Measurements from ENCODE around the gene SPSB1. TPM values are rescaled to one million over a fixed set of nuclear protein-coding genes. Genes with fewer than 3 reads are reported as not detected.
A peak's percentile ranks its signal among the peaks of the same experiment; 100 is the strongest.

The SPSB1 gene
- polyA plus RNA-seq, 2 donors = 14.4 to 20.9 TPM

DNA sequence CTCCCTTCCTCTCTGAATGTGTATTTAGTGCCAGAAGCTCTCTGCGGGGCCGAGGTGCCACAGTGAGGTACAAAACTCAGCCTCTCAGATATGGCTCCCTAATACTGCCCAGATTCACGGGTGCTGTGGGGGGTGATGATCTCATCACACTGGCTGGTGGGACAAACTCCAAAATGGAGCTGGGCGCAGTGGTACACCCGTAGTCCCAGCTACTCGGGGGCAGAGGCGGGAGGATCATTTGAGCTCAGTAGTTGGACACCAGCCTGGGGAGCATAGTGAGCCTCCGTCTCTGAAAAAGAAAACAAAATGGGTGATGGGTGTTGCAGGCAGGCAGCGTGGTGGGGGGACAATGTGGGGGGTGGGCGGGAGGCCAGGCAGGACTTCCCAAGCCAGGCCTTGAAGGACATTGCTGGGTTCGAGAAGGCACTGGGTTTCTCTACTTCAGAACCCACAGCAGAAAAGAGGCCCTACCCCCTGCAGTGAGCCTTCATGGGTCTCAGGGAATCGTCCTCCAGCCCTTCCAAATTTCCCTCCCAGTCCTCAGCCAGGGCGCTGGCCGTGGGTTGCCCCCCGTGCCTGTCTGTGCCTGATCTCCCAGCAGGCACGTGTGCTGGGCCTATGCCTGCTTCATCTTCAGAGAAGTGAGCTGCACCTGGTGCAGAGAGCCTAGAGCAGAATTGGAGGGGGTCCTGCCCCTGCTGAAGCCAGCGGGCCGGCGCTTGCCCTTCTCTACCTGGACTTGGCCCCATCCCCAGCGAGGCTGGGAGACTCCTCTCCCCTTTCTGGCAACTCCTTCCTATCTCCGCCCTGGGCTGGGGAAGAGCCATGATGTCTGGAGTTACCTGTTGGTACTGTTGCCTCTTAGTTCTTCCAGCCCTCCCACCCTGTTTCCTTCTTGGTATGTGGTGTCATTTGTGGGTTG lies 44.1 kb upstream of the SPSB1 start:
- no peaks in the 10 kb centered on the region for H3K27me3 ChIP-seq (ENCODE audit: control insufficient read depth in 1 of 2, insufficient read depth in 2 of 2, low read length in 2 of 2)
- no peaks in the 10 kb centered on the region for H3K9me3 ChIP-seq (ENCODE audit: control insufficient read depth in 2 of 2, insufficient read depth in 1 of 2, low read depth in 1 of 2, low read length in 1 of 2)
- peaks cover 33 to 50% of the 10 kb centered on the region in 2 donors for H3K4me1 ChIP-seq (ENCODE audit: control insufficient read depth in 2 of 2, insufficient read depth in 2 of 2, low read length in 1 of 2)
- H3K27ac ChIP-seq (ENCODE audit: low read depth in 2 of 2, low read length in 1 of 2) = peak overlapping the region; percentile 52 to 86
- peaks cover 2 to 18% of the 10 kb centered on the region in 2 donors for H3K36me3 ChIP-seq (ENCODE audit: control insufficient read depth in 2 of 2, insufficient read depth in 2 of 2, low read length in 1 of 2)
- 48 to 67% methylated on average over 21 of the region's 21 CpGs for WGBS, 2 donors
- no peak overlapping the region for H3K4me3 ChIP-seq (ENCODE audit: low read depth in 1 of 2, low read length in 2 of 2)

DNA sequence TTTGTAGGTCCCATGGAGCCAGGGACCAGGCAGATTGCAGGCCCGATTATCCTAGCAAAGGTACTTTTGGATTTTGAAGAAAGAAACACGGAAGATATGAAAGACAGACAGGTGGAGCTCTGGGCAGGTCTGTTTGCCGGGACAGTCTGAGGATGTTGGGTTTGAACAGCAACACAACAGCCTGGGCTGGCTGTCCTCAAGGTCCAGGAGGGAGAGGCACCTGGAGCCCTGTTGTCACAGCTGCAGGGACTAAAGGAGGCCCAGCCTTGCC lies 43.5 kb upstream of the SPSB1 start:
- H3K4me3 ChIP-seq (ENCODE audit: low read depth in 1 of 2, low read length in 2 of 2) = no peak overlapping the region
- no peaks in the 10 kb centered on the region for H3K9me3 ChIP-seq (ENCODE audit: control insufficient read depth in 2 of 2, insufficient read depth in 1 of 2, low read depth in 1 of 2, low read length in 1 of 2)
- WGBS, 2 donors = 49 to 51% methylated on average over 3 of the region's 3 CpGs
- H3K27me3 ChIP-seq (ENCODE audit: control insufficient read depth in 1 of 2, insufficient read depth in 2 of 2, low read length in 2 of 2) = no peaks in the 10 kb centered on the region
- H3K36me3 ChIP-seq (ENCODE audit: control insufficient read depth in 2 of 2, insufficient read depth in 2 of 2, low read length in 1 of 2) = peaks cover 2 to 18% of the 10 kb centered on the region in 2 donors
- peak overlapping the region; percentile 52 to 86 for H3K27ac ChIP-seq (ENCODE audit: low read depth in 2 of 2, low read length in 1 of 2)
- H3K4me1 ChIP-seq (ENCODE audit: control insufficient read depth in 2 of 2, insufficient read depth in 2 of 2, low read length in 1 of 2) = peaks cover 33 to 44% of the 10 kb centered on the region in 2 donors

GRCh38 chr1:9249534-9250410 lies 42.9 kb upstream of the SPSB1 start:
- Histone ChIP-seq H3K4me3 (ENCODE audit: low read depth in 1 of 2, low read length in 2 of 2) (no peak overlapping the region), H3K27me3 (ENCODE audit: control insufficient read depth in 1 of 2, insufficient read depth in 2 of 2, low read length in 2 of 2) (no peaks in the 10 kb centered on the region), H3K4me1 (ENCODE audit: control insufficient read depth in 2 of 2, insufficient read depth in 2 of 2, low read length in 1 of 2) (peaks cover 33 to 40% of the 10 kb centered on the region in 2 donors), H3K27ac (ENCODE audit: low read depth in 2 of 2, low read length in 1 of 2) (peak overlapping the region; percentile 52 to 86), H3K9me3 (ENCODE audit: control insufficient read depth in 2 of 2, insufficient read depth in 1 of 2, low read depth in 1 of 2, low read length in 1 of 2) (no peaks in the 10 kb centered on the region), H3K36me3 (ENCODE audit: control insufficient read depth in 2 of 2, insufficient read depth in 2 of 2, low read length in 1 of 2) (peaks cover 2 to 18% of the 10 kb centered on the region in 2 donors)
- 62 to 77% methylated on average over 17 of the region's 17 CpGs for WGBS, 2 donors

- WGBS, 2 donors = 47% methylated on average over 21 of the region's 21 CpGs
- Histone ChIP-seq H3K4me1 (ENCODE audit: control insufficient read depth in 2 of 2, insufficient read depth in 2 of 2, low read length in 1 of 2) (peaks cover 24 to 31% of the 10 kb centered on the region in 2 donors), H3K36me3 (ENCODE audit: control insufficient read depth in 2 of 2, insufficient read depth in 2 of 2, low read length in 1 of 2) (peaks cover 0 to 14% of the 10 kb centered on the region in 2 donors), H3K9me3 (ENCODE audit: control insufficient read depth in 2 of 2, insufficient read depth in 1 of 2, low read depth in 1 of 2, low read length in 1 of 2) (no peaks in the 10 kb centered on the region), H3K4me3 (ENCODE audit: low read depth in 1 of 2, low read length in 2 of 2) (no peak overlapping the region), H3K27me3 (ENCODE audit: control insufficient read depth in 1 of 2, insufficient read depth in 2 of 2, low read length in 2 of 2) (no peaks in the 10 kb centered on the region), H3K27ac (ENCODE audit: low read depth in 2 of 2, low read length in 1 of 2) (peak overlapping the region; percentile 7 to 86)
These were observed 42.0 kb upstream of the SPSB1 start for GRCh38 chr1:9250411-9251381.

- no peak overlapping the region for H3K4me3 ChIP-seq (ENCODE audit: low read depth in 1 of 2, low read length in 2 of 2)
- H3K27ac ChIP-seq (ENCODE audit: low read depth in 2 of 2, low read length in 1 of 2) = peak overlapping the region in 1 of 2 donors; percentile 86
- H3K36me3 ChIP-seq (ENCODE audit: control insufficient read depth in 2 of 2, insufficient read depth in 2 of 2, low read length in 1 of 2) = peaks cover 0 to 16% of the 10 kb centered on the region in 2 donors
- 28 to 67% methylated on average over 6 of the region's 6 CpGs for WGBS, 2 donors
- peaks cover 24 to 31% of the 10 kb centered on the region in 2 donors for H3K4me1 ChIP-seq (ENCODE audit: control insufficient read depth in 2 of 2, insufficient read depth in 2 of 2, low read length in 1 of 2)
- H3K27me3 ChIP-seq (ENCODE audit: control insufficient read depth in 1 of 2, insufficient read depth in 2 of 2, low read length in 2 of 2) = no peaks in the 10 kb centered on the region
- H3K9me3 ChIP-seq (ENCODE audit: control insufficient read depth in 2 of 2, insufficient read depth in 1 of 2, low read depth in 1 of 2, low read length in 1 of 2) = no peaks in the 10 kb centered on the region
These were observed 41.2 kb upstream of the SPSB1 start for GRCh38 chr1:9251501-9251900.

GRCh38 chr1:9253004-9253403 lies 39.7 kb upstream of the SPSB1 start:
- no peak overlapping the region for H3K27ac ChIP-seq (ENCODE audit: low read depth in 2 of 2, low read length in 1 of 2)

DNA sequence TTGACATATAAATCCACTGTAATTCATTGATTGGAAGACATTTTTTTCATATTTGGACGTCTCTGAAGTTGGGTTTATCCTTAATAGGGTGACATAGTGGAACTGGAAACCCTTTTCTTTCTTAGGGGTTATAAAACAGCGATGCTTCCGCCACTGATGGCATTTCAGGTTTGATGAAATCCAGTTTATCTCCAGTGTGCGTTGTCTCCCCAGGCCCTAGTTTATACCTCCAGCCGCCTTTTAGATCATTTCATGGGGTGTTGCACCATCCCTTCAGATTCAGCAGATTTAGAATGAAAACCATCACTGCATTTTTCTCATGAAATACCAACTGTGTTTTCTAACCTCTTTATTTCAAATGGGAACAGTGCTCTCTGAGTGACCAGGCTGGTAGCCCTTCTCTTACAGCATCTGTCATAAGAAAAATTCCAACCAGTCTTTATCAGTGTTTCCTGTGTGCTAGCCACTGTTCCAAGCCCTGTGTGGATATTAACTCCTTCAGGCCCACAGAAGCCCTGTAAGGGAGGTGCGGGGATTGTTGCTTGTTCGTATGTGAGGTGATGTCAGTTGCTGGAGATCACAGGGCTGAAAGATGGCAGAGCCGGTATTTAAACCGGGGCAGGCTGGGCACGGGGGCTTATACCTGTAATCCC lies 39.1 kb upstream of the SPSB1 start:
- H3K4me3 ChIP-seq (ENCODE audit: low read depth in 1 of 2, low read length in 2 of 2) = no peak overlapping the region
- peaks cover 22 to 25% of the 10 kb centered on the region in 2 donors for H3K4me1 ChIP-seq (ENCODE audit: control insufficient read depth in 2 of 2, insufficient read depth in 2 of 2, low read length in 1 of 2)
- no peaks in the 10 kb centered on the region for H3K27me3 ChIP-seq (ENCODE audit: control insufficient read depth in 1 of 2, insufficient read depth in 2 of 2, low read length in 2 of 2)
- H3K9me3 ChIP-seq (ENCODE audit: control insufficient read depth in 2 of 2, insufficient read depth in 1 of 2, low read depth in 1 of 2, low read length in 1 of 2) = no peaks in the 10 kb centered on the region
- H3K36me3 ChIP-seq (ENCODE audit: control insufficient read depth in 2 of 2, insufficient read depth in 2 of 2, low read length in 1 of 2) = peaks cover 0 to 7% of the 10 kb centered on the region in 2 donors
- WGBS, 2 donors = 82 to 89% methylated on average over 10 of the region's 10 CpGs
- no peak overlapping the region for H3K27ac ChIP-seq (ENCODE audit: low read depth in 2 of 2, low read length in 1 of 2)

More at GRCh38 chr1:9253004-9253403, 39.7 kb upstream of the SPSB1 start:
- 80 to 86% methylated on average over 8 of the region's 8 CpGs for WGBS, 2 donors
- Histone ChIP-seq H3K4me3 (ENCODE audit: low read depth in 1 of 2, low read length in 2 of 2) (no peak overlapping the region), H3K27me3 (ENCODE audit: control insufficient read depth in 1 of 2, insufficient read depth in 2 of 2, low read length in 2 of 2) (no peaks in the 10 kb centered on the region), H3K9me3 (ENCODE audit: control insufficient read depth in 2 of 2, insufficient read depth in 1 of 2, low read depth in 1 of 2, low read length in 1 of 2) (no peaks in the 10 kb centered on the region), H3K4me1 (ENCODE audit: control insufficient read depth in 2 of 2, insufficient read depth in 2 of 2, low read length in 1 of 2) (peaks cover 24 to 25% of the 10 kb centered on the region in 2 donors), H3K36me3 (ENCODE audit: control insufficient read depth in 2 of 2, insufficient read depth in 2 of 2, low read length in 1 of 2) (peaks cover 0 to 7% of the 10 kb centered on the region in 2 donors)

GRCh38 chr1:9256332-9256731 lies 36.4 kb upstream of the SPSB1 start:
- 92 to 95% methylated on average over 7 of the region's 7 CpGs for WGBS, 2 donors
- no peak overlapping the region for H3K4me3 ChIP-seq (ENCODE audit: low read depth in 1 of 2, low read length in 2 of 2)
- H3K9me3 ChIP-seq (ENCODE audit: control insufficient read depth in 2 of 2, insufficient read depth in 1 of 2, low read depth in 1 of 2, low read length in 1 of 2) = no peaks in the 10 kb centered on the region
- peaks cover 2% of the 10 kb centered on the region in 2 donors for H3K4me1 ChIP-seq (ENCODE audit: control insufficient read depth in 2 of 2, insufficient read depth in 2 of 2, low read length in 1 of 2)
- H3K27ac ChIP-seq (ENCODE audit: low read depth in 2 of 2, low read length in 1 of 2) = no peak overlapping the region
- H3K27me3 ChIP-seq (ENCODE audit: control insufficient read depth in 1 of 2, insufficient read depth in 2 of 2, low read length in 2 of 2) = no peaks in the 10 kb centered on the region
- peaks cover 0 to 5% of the 10 kb centered on the region in 2 donors for H3K36me3 ChIP-seq (ENCODE audit: control insufficient read depth in 2 of 2, insufficient read depth in 2 of 2, low read length in 1 of 2)

Measured in esophagus (tissue), 2 donors.